Measurements from ENCODE around the gene PCTP.

GRCh38 chr17:55811536-55811935 lies 60.7 kb downstream of the PCTP start:
- no peak for TF ChIP-seq CTCF (conservative IDR thresholded peaks at IDR 0.05)
- no peak for TF ChIP-seq EZH2 (IDR thresholded peaks at IDR 0.05; ENCODE audit: low read depth)

All from PC-9 (cell line).